ENCODE data around the gene P3H2.

P3H2 gene

DNA sequence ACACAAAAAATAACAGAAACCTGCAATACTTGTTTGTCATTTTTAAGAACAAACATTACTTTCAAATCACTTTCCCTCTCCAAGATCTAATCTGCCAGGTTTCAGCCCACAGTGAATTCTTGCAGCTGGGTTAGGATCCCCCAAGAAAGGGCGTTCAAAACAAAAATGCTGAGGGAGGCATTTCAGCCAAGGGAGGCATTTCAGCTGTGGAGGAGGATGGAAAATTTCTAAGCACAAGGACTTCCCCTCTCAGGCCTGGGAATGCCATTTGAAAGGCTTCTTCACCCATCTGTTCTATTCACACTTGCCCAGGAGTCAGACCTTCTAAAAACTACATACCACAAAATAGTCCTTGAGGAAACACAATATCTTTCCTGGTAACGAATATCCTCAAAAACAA is 69.1 kb downstream of the P3H2 start:
- no peak for DNase-seq

DNA sequence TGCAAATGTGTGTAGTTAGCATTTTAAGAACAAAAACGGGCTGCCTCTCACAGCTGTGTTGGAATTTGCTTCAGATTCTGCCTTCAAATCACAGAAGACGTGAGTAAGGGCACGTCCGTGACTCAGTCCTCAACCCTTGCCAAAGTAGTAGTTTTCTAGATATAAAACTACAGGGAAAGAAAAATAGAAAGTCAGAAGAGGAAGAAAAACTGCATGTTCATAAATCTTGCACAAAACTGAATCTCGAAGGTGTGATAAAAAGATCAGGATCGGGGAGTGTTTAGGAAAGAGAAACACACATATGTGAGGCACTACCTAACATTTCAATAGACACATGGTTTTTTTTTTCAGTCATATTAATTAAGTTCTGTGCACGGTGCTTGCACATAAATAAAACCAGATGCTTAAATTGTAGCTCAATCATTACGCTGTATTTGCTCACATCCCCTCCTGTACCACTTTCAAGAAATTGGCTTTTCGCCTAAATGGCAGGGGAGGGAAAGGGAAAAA is 71.7 kb downstream of the P3H2 start:
- peak; percentile 13 for DNase-seq

DNA sequence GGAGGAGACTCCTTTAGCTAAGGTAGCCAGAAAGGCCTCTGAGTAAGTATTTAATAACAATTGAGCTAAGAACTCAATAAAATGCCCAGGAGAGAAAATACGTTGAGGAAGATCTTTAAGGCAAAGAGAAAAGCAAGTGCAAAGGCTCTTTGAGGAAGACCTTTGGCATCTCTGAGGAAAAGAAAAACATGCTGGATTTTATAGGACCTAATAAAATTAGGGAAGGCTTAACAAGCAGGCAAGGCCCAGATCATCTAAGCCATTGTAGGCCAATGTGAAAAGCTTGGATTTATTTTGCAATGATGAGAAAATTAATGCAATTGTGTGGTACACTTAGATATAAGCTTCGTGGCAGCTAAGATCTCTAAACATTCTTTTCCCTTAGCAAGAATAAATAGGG is 75.7 kb downstream of the P3H2 start:
- no peak for DNase-seq

DNA sequence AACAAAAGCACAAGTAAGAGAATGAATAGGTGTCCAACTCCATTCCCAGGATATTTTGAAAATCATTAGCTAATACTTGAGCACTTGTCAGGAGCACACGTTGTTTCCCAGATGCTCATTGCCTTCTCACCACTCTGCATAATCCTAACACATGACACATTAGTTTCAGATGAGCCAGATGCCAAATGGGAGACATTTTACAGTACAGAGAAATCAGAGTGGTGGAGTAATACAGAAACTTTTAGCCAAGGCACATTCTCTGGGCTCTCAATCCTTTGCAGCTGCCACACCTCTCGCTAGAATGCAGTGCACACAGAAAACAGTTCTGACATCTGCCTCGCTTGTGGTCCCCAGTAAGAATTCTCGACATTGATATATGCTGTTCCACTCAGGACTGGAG is 76.6 kb downstream of the P3H2 start:
- DNase-seq, result no peak

DNA sequence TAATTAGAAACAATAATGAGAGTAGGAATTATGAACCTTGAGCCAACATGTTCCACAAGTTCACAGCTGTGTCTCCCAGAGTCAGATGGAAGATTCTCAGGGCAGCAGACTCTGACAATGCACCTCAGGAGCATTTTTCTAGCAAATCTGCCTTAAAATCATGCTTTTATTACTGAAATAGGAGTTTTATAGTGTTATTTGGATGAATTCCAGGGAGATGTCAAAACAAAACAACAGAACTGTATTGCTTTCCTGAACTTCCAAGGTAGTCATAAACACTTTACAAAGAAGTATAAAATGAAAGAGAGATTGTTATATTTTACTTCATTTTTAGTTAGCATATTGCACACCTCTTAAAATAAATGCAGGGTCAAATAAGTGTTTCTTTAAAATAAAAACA is 77.0 kb downstream of the P3H2 start:
- no peak for DNase-seq

DNA sequence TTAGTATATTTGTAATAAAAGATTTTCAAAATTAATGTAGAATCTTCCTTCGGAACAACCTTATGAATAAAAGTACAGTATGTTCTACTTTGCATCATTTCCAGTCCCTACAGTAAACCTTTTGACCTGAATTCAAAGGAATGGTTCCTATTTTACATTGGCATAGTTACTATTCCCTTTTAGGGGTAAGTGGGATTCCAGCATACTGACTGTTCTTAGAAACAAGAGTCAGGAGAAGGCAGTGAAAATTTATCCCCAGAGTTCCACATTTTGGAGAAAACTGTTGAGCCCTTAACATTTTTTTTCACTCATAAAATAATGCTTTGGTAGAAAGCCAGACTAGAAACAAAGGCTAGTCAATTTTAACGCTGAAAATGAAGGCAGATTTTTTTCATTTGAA is 78.1 kb downstream of the P3H2 start:
- no peak for DNase-seq

DNA sequence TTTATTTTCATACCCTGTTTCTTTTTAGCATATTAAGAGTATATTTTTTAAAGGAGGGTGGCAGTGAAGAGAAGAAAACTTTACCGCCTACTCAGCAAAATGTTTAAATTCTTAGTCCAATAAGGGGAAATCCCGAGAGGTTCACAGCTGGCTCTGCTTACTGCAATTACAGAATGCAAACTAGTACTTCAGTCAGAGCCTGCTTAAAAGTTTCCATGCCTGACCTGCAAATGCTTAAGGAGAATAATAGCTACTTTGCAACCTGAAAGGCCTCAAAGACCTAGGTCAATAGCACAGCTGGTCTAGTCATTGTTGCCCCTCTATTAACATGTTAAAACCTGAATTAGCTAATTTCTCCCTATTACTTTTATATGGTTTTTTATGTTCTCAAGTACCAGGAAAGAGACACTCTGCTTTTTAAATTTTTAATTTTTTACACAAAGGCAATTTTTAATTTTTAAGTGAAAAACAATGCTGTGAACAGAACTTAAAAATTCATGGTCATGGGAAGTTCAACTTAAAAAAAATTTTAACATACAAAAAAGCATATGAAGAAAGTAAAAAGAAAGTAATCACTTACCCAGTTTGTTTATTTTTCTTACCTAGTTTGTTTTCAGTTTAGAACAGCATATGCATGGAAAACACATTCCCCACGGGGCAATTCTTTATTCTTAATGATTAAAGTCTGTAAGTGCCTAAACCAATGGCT is 79.2 kb downstream of the P3H2 start:
- no peak for DNase-seq

DNA sequence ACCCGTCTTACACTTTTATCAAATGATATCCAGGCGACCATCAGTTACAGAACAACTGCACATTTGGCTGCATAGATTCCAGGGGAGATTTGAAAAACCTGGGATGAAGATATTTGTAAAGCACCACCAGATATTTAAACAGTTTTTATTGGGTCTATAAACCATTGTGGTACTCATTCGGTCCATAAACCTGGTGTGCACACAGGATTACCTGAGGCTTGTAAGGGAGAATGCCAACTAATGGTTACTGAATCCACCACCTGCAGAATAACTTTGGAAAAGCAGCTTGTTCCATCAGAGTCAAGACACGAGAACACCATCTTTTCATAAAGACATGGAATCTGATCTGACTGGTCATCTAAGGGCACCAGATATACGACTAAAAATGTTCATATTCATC is 80.6 kb downstream of the P3H2 start:
- no peak for DNase-seq

DNA sequence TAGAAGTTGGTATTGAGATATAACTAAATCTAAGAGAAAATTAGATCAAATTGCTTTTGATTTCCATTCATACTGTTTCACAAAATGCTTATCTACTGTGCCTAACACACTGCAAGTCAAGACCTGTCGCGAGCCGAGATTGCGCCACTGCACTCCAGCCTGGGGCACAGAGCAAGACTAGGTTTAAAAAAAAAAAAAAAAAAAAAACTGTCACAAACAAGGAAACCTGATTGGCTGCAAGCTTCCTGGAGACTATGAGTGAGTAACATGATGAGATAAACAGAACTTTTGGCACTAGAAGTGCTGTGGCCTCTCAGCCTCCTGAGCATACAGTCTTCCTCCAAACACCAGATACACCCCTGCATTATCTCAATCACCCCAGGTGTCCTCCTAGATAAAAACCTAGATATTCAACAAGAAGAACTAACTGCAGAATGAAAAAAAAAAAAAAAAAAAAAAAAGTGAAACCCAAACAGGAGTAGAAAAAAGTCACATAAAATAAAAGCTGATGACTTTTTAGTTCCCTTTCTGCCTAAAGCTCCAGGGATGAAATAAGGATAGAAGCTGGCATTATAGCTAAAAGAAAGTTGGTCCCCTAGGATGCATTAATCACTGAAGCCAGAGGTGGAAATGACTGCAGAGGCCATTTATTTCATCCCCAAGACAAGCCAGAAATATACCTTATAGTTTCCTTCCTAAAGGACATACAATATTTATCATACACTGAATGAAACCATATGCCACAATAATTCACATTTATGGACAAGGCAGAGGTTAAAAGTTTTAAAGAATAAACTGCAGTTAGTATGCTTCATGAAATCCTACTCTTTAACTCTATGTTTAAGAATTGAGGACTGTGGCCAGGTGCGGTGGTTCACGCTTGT is 82.4 kb downstream of the P3H2 start:
- DNase-seq, result no peak

DNA sequence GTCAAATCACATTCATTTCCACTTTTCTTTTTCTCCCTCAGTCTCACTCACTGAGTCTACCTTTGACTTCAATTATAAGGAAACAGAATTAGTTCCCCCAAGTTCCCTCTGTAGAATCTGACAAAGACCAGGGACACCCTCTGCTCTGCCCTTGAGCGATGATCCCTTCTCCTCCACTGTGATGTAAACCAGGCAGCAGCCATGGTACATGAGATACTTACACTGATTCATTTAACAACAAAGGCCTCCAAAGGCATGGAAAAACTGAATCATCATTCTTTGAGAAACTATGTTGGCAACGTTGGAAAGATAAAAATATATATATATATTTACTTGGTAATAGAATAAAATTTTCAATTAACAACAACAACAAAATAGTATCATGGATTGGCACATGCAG is 84.1 kb downstream of the P3H2 start:
- no peak for DNase-seq

DNA sequence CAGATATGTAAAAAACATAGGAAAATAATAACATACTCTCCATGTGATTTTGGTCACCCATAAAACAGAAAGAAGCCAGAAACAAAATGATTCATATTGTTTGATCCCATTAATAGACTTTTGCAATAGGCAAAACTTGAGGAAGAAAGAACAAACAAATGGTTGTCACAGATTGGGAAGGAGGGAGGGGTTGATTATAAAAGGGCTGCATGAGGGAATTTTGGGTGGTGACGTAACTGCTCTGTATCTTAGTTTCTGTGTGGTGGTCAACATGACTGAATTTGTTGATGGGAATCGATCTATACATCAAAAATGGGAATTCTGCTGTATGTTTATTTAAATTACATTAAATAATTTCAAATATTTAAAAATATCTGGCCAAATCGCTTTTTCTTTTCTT is 86.3 kb downstream of the P3H2 start:
- no peak for DNase-seq

DNA sequence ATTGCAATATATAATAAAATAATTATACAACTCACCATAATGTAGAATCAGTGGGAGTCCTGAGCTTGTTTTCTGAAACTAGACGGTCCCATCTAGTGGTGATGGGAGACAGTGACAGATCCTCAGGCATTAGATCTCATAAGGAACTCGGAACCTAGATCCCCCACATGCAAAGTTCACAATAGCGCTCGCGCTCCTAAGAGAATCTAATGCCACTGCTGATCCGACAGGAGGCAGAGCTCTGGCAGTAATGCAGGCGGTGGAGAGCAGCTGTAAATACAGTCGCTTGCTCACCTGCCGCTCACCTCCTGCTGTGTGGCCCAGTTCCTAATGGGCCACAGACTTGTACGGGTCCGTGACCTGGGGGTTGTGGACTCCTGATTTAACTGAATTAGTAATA is 87.8 kb downstream of the P3H2 start:
- no peak for DNase-seq

DNA sequence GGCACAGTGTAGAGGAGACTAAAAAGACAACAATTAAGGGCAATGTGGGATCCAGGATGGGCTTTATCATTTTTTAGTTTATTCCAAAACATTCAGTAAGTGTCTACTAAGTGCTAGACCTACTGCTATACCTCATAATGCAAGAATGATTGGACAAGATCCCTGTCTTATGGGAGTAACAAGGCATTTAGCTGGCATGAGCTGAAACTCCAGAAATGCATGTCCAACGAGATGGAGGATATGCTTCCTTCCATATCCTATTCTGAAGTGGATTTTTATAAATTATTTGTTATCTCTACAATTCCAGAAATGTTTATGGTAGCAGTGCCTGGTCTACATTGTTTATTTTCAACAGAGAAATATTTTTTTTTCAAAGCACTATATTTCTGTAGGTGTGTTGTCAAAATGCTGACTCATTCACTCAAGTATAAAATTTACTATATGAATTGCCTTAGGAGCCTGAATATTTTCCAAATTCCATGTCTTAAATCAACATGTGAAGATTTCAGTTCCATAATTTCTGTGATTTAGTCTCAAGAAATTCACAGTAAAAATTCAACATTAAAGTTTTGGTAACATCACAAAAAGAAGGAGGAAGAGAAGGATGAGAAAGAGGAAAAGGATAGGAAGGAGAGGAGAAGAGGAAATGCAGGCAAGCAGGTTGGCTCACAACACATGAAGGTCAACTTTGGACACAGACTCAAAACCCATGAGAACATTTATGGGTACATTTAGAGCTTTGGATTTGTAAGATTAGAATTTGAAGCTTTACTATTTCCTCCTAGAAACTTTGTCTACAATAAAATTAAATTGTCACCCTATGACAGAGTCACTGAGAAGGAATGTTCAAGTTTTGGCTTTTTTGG is 88.6 kb downstream of the P3H2 start:
- no peak for DNase-seq

DNA sequence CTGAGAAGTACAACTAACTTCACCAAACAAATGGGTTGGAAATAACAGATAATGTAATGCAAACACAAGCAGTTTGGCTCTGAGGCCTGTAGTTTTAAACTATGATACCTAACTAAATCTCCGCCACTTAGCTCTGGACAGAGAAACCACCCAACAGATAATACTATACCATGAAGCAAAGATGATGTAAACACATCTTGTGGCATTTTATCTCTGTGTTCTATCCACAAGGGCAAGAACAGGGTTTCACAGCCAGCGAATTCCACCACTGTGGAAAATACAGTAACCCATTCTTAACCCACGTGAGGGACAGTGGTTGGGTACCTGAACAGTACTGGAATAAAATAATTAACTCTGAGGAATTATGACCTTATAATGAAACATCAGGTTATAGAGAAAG is 93.6 kb downstream of the P3H2 start:
- DNase-seq, result no peak

DNA sequence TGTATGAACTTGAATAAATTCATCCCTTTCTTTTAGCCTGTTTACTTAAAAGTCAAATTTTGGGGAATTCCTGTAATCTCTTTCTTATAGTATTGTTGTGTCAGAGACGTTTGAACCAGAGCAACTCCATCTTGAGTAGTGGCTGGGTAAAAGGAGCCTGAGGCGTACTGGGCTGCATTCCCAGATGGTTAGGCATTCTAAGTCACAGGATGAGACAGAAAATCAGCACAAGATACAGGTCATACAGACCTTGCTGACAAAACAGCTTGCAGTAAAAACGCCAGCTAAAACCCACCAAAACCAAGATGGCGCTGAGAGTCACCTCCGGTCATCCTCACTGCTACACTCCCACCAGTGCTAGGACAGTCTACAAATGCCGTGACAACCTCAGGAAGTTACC is 94.5 kb downstream of the P3H2 start:
- DNase-seq, result no peak

DNA sequence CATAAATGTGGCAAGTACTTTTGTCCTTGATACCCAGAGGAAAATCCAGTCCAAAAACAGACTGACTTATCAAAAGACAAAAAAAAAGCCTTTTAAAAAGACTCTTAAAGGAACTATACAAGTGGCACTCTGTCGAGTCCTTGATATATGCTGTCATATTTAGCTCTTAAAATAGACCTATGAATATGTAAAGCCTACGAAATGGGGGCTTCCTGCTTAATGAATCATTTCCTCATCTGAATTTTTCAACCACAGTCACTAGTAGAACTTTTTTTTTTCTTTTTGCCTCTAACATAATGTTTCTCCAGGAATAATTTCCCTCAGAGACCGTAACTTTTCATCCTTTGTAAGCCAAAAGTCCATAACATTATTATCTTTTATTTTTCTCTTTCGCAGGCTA is 95.8 kb downstream of the P3H2 start:
- no peak for DNase-seq

DNA sequence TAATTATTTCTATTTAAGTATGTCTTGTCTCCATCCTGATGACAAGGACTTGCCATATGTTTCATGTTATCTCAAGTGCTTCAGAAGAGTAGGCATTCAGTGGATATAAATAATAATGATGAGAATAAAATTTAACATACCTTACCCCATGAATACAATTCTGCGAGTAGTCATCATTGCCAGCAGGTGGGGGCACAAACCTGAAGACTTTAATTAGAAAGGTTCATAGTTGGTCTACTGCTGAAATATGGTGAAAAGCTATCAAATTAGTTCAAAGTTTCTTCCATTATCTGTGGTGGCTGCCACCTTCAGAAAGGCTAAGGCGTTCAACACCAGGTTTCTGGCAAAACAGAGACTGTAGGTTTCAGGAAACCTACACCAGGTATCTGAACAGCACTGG is 100.9 kb downstream of the P3H2 start:
- DNase-seq, result no peak

DNA sequence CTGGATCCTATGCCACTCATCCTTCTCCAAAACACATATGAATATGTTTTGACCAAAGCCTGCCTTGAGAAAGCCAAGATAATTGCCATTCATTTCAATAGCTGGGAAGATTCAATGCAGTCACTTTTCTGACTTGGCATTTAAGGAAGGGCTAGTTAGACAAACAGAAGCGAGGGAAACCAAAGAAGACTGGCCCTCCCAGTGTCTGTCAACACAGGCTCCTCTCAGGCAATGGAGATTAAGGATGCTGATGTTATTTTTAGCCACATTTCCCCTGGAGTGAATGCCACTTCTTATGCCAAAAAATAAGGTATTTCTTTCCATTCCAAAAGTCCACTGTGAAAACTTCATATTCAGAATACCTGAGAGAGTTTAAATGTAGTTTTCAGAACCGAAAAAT is 101.7 kb downstream of the P3H2 start:
- DNase-seq, result no peak

DNA sequence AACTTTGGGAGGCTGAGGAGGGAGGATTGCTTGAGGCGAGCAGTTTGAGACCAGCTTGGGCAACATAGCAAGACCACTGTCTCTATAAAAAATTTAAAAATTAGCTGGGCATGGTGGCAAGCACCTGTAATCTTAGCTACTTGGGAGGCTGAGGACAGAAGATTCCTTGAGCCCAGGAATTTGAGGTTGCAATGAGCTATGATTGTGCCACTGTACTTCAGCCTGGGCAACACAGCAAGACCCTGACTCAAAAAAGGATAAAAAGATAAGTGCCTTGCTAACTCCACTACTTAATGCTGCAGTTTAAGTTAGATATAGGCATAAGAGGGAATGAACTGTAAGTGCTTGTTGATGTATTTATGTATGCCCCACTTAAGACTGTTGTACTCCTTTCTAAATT is 102.2 kb downstream of the P3H2 start:
- no peak for DNase-seq

DNA sequence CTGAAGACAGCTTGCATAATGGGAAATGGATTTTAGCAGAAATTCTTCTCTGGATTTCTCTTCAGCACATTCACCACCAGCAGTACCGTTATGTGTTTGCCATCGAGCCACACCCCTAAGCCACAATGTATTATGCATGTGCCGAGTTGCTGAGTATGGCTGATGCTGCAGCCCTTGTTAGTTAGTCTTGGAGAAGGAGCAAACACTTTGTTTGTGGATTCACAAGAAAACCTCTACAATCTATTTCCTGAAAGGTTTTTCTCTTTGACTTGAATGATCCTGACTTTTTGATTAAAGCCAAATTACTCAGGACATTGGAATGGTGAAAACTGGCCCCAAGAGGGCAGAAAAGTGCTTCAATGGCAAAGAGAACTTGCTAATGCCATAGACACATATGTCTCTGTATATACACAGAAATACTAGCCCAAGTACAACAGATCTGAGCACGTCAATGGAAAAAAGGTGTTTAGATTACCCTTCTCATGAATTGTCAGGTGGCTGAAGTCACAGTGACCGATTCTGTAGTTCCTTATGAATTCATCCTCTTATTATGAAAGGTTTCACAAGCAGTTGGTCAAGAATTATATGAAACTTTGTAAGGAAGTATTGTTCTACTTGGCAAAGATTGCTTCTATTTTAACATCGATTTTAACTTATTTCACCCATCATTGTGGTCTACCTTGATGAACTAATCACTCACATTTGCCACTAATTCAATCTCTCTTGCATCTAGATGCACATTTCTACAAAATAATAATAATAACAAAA is 103.0 kb downstream of the P3H2 start:
- DNase-seq, result peak; percentile 25

DNA sequence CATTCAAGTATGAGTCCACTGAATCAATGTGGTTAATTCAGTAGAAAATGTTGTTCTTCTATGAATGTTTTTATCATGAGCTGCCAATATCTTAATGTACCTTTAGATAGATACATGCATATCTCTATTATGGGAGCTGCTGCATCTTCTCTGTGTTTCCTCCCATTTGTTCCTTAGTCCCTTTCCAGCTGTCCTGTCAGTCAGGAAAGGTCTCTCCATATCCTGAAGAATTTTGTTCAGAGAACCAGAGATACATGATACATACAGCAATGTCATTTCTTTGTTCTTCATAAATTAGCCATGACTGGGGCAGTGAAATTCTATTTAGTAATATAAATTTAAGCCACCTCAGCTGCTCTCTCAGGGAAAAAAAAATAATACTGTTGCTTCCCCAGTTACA is 103.7 kb downstream of the P3H2 start:
- DNase-seq, result no peak

DNA sequence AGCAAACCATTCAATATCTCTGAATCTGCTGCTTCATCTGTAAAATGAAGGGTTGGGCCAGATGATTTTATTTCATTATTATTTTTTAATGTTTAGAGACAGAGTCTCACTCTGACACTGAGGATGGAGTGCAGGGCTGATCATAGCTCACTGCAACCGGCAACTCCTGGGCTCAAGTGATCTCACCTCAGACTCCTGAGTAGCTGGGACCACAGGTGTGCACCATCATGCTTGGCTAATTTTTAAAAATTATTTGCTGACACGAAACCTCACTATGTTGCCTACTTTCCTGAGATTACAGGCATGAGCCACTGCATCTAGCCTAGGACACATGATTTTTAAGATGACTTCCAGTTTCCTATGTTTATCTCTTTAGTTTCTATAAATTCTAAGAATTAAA is 105.8 kb downstream of the P3H2 start:
- DNase-seq, result no peak
